Skeletal muscle cell (primary cell): Measurements from ENCODE around the gene HOXC10.
A peak's percentile ranks its signal among the peaks of the same experiment; 100 is the strongest.

Experiments used
- DNase-seq: peaks from one replicate; pipeline ENCODE4 v3.0.0-alpha.2; 2010; ENCODE audit warnings: low read depth
- H3K4me3 ChIP-seq: 2 replicates; pipeline ENCODE4 v1.5.1; 2011; ENCODE audit warnings: low read depth, mild to moderate bottlenecking, control low read depth, low read length, moderate library complexity

Gene HOXC10

GRCh38 chr12:53961025-53961761 is 23.8 kb upstream of the HOXC10 start:
- DNase-seq: no peak
- peak overlapping the region; percentile 28 for H3K4me3 ChIP-seq

- peak overlapping the region; percentile 74 for H3K4me3 ChIP-seq
- no peak for DNase-seq
These were observed 21.9 kb upstream of the HOXC10 start for GRCh38 chr12:53963005-53963404.

GRCh38 chr12:53963434-53964314 is 21.3 kb upstream of the HOXC10 start:
- H3K4me3 ChIP-seq: peak overlapping the region; percentile 74
- no peak for DNase-seq

GRCh38 chr12:53964315-53964713 is 20.6 kb upstream of the HOXC10 start:
- peak overlapping the region; percentile 74 for H3K4me3 ChIP-seq

DNA sequence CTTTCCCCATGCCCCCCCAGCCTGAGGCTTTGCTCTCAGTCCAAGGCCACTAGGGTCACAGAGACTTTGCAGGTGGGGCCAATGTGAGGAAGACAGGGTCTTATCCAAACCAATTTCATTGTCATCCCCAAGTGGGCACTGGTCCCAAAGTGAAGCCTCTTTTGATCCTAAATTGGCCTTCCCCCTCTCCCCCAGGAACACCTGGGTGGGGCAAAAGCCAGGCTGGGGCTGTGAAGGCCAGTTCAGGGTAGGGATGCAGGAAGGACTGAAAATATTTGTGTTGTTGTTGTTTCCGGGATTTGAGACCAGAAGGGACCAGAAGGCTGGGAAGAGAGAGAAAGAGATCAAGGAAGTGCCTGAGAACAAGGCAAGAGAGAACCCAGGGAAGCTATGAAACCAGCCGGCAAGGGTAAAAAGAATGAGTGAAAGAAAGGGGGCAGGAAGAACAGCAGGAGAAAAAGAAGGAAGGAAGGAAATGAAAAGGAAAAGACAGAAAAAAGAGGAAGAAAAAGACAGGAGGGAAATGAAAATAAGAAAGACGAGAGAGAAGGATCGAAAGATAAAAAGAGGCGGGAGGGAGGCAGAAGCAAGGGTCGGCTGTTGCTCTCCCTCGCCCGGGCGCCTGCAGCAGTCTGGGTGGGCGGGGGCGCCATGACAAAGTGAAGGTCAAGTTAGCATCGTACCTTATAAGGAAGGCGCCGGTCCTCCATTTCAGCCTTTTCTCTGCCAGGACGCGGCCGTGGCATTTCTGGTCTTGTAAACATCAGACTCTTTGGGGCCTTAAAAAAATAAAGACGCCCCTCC is 19.5 kb upstream of the HOXC10 start:
- DNase-seq: peak; percentile 66
- H3K4me3 ChIP-seq: peak overlapping the region; percentile 74

More at GRCh38 chr12:53964315-53964713, 20.6 kb upstream of the HOXC10 start:
- DNase-seq: no peak

GRCh38 chr12:53966085-53966384 is 18.9 kb upstream of the HOXC10 start:
- DNase-seq: no peak
- peak overlapping the region; percentile 74 for H3K4me3 ChIP-seq

DNA sequence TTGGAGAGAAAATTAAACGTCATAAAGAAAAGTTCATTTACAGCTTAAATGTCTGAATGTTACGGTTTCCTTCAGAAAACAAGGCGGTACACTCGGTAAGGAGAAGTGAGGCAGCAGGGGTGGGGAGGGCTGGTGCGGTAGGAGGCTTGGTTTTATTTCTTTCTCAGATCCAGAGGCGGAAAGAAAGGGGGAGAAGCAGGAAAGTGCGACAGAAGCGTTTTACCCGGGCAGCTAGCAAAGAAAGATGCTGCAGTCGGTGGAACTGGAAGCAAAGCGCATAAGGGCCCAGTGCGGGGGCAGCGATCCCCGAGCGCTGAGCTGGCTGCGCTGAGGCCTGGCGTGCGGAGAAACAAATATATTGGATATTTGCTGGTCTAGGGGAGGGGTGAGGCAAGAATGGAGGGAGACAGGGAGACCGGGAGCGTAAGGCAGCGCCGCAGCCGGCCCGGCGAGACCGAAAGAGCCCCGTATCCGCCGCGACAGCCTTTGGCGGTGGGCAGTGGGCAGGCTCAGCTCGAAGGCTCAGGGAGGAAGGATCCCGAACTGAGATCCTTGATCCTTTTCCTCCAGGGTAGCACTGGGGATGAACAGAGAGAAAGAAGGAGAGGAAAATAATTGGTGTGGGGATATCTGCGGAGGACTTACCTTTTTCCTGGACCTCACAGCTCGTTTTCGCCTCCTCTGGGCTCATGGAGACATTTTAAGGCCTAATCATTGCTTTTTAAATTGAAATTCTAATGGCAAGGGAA is 18.4 kb upstream of the HOXC10 start:
- peak overlapping the region; percentile 74 for H3K4me3 ChIP-seq
- DNase-seq: no peak

- H3K4me3 ChIP-seq: peak overlapping the region; percentile 74
- DNase-seq: no peak
These were observed 17.5 kb upstream of the HOXC10 start for GRCh38 chr12:53967421-53967925.

DNA sequence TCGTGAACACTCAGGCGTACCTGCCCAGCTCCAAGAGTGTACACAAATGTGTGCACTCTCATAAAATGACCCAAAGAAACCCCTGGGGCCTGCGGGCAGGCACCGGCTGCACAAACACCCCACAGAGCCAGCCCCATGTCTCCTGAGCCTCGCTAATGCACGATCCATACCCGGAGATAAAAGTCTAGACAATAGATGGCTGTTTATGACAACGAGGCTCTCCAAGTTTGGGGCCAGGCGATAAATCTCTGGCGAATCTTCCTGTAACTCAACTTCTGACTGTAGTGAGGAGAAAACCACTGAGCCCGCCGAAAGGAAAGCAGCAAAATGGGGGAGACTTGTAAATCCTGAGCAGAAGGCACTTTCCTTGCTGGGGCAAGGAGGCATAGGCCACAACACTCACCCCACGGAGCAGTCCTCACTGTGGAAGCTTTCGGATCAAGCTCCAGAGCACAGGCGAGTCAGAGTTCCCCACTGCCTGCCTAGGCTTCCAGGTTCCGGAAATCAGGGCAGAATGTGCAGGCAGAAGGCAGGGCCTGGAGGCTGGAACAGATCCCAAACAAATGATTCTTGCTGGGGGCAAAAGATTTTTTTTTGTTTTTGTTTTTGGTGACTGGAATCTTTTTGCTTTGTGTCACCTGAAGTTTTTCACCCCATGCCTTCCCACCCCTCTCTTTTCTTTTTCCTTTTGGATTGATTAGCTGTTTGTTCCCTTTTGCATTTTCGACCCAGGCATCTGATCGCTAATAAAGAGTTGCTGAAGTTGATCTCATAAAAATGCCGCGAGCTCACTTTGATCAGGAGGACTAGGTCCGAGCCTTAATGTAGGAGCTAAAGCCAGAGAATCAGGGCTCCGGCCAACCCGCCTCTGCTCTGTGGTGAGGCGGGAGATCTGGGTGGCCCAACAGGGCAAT is 16.5 kb upstream of the HOXC10 start:
- no peak for DNase-seq

DNA sequence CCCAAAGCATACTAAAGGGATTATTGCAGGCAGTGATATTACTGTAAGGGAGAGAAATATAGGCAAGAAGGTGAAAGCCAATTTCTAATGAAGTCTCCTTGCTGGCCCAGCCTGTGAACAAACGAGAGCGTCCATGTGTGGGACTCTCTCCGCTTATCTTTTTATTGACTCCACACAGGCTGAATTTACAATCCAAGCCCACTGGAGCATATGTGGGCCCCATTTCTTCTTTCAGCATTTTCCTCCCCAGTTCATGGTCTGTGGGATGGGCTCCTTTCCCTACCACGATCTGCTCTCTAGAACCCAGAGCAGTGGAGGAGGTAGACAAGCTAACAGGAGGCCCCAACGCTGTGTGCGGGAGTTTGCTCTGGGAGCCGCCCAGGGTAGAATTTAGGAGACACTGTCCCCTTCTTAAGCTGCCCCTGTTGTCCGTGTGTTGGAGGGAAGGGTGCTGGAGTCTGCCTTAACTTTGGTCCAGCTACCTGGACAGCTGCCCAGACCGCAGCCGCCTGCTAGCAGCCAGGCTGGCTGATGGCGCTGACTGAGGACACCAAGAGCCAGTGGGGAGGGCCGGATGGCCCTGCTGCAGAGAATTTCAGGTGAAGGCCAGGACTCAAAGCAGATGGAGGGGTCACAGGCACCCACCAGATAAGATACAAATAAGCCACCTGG is 15.2 kb upstream of the HOXC10 start:
- DNase-seq: no peak
- no peak overlapping the region for H3K4me3 ChIP-seq

More for the DNA sequence above, 16.5 kb upstream of the HOXC10 start:
- H3K4me3 ChIP-seq: peak overlapping the region; percentile 74

DNA sequence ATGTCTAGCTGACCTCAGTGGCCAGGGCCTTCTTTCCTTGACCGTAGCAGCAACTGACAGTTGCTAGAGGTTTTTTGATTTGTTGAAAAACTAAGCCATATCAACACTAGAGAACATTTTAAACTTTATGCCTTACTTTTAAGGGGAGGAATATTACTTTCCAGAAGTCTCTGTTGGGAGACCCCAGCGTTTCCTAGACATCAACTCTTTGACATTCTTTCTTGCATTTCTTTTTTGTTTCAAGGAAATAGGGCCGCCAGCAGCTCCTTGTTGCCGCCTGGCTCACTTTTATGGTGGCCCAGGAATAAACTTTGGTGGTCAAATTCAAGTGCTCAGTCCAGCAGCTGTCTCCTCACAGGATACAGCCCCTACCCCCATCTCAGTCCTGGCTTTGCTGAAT is 14.5 kb upstream of the HOXC10 start:
- no peak for DNase-seq
- H3K4me3 ChIP-seq: no peak overlapping the region

- no peak overlapping the region for H3K4me3 ChIP-seq
- no peak for DNase-seq
These were observed 13.8 kb upstream of the HOXC10 start for GRCh38 chr12:53971129-53971528.

DNA sequence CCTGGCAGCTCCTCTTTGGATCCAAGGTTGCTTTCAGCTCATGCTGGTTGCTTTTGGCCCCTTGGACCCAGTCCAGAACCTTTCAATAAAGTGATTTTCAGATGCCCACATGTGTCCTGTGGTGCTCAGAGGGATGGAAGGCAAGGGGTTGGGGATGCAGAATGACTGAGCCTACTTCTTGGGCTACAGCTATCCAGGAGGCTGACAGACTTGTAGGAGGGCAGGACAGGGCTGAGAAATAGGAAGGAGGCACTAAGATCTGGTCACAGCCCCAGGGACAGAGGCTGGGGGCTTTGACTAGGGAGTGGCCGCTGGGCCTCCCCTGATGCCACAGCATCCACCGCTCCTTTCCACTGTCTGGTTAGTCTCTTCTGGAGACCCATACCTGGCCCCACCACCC is 13.3 kb upstream of the HOXC10 start:
- H3K4me3 ChIP-seq: no peak overlapping the region
- no peak for DNase-seq

DNA sequence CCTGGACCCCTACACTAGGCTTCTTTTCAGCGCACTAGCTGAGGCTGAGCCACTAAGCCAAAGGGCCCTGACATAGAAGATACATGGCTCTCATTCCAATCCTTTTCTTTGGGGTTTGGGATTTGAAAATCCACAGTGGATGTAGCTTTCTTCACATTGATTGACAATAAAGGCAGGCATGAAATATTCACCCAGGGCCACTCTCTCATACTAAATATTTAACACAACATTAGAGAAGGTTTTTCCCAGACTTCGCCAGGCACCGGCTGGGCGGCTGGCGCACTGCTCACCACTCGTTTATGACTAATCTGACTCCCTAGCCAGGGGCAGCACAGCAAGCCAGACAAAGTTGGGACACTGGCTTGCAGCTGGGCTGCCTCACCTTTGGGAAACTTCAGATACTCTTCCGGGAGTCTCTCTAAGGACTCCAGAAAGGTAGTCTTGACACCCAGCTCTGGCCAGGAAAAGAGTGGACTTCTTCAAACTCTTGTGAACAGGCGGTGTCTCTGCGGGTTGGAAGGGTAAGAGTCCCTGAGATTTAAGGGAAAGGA is 12.7 kb upstream of the HOXC10 start:
- H3K4me3 ChIP-seq: peak overlapping the region; percentile 75
- DNase-seq: no peak

GRCh38 chr12:53972722-53973235 is 12.2 kb upstream of the HOXC10 start, which contains the start of gene HOXC11:
Gene HOXC11 (plus strand): TSS chr12:53973126. CDS start chr12:53973242, 116 bp downstream.
- no peak for DNase-seq
- peak within 1 kb of the TSS; percentile 75 for H3K4me3 ChIP-seq

GRCh38 chr12:53973236-53974042 is 11.5 kb upstream of the HOXC10 start:
- peak overlapping the region; percentile 75 for H3K4me3 ChIP-seq
- DNase-seq: no peak
